Endothelial cell of umbilical vein (primary cell): ENCODE results near the gene ARHGEF11. TPM values are rescaled to one million over a fixed set of nuclear protein-coding genes. Genes with fewer than 3 reads are reported as not detected.

Experiments
- BruUV-seq: library from RNA; stranded (reverse); fragments of 400-500 nt; replicated peaks from 2 replicates; lab custom pipeline; 2021; lab: Mats Ljungman, UMichigan
- CTCF ChIA-PET: fragments of 300-600, 350-600 bp; sonication (Branson Sonifier 250); formaldehyde crosslinking; loops from one replicate; lab custom pipeline; 2021; ENCODE audit warnings: antibody characterized with exemption, inconsistent platforms; lab: Charles Lee
- POLR2A ChIA-PET: fragments of 300-600, 350-600 bp; sonication (Branson Sonifier 250); formaldehyde crosslinking; loops from one replicate; lab custom pipeline; 2021; ENCODE audit warnings: antibody characterized with exemption, inconsistent platforms; lab: Charles Lee
- DNase-seq: peaks from one replicate; pipeline ENCODE4 v3.0.0-alpha.2; 2011; ENCODE audit warnings: low read depth, low spot score
- FAIRE-seq: peaks from 2 replicates; lab custom pipeline; 2011; peaks lifted over from hg19 to GRCh38; lab: Jason Lieb, UNC
- H2AFZ ChIP-seq: 2 replicates; pipeline ENCODE4 v1.6.0; 2012; ENCODE audit warnings: low read depth, low read length, control low read depth, inconsistent platforms
- H3K27ac ChIP-seq: 2 replicates; pipeline ENCODE4 v1.5.1; 2011; ENCODE audit warnings: low read depth, mild to moderate bottlenecking, control low read depth, low read length, moderate library complexity; ENCODE audit not compliant: insufficient read depth
- H3K27me3 ChIP-seq, 2 experiments: 2 replicates each; pipeline versions ENCODE4 v1.6.0 to v1.6.1; 2011; ENCODE audit warnings: low read length in 2 of 2, mixed read lengths in 1 of 2; ENCODE audit not compliant: control insufficient read depth in 2 of 2, insufficient read depth in 2 of 2
- H3K36me3 ChIP-seq, 2 experiments: 2 replicates in 1 of 2; 3 replicates in 1 of 2; pipeline ENCODE4 v1.5.1; 2011; ENCODE audit warnings: low read length in 2 of 2, mild to moderate bottlenecking in 1 of 2, moderate library complexity in 1 of 2; ENCODE audit not compliant: control insufficient read depth in 2 of 2, insufficient read depth in 2 of 2; ENCODE audit errors: extremely low read depth in 1 of 2
- H3K4me1 ChIP-seq: 3 replicates; pipeline ENCODE4 v1.5.1; 2011; ENCODE audit warnings: mild to moderate bottlenecking, low read length; ENCODE audit not compliant: control insufficient read depth, insufficient read depth; ENCODE audit errors: extremely low read depth
- H3K4me2 ChIP-seq: 2 replicates; pipeline ENCODE4 v1.6.1; 2011; ENCODE audit warnings: low read length, control low read depth, mixed read lengths; ENCODE audit not compliant: insufficient read depth
- H3K4me3 ChIP-seq, 3 experiments: fragments of 200-600 bp in 1 of 3; sonication (generic), shearing (Covaris generic) in 1 of 3; replicated peaks in 1 of 3; 2 replicates each; pipeline ENCODE4 v1.5.1; 2011 to 2016; ENCODE audit warnings: control low read depth in 3 of 3, low read length in 3 of 3, mild to moderate bottlenecking in 2 of 3, inconsistent platforms in 1 of 3, low read depth in 1 of 3, moderate library complexity in 1 of 3; ENCODE audit not compliant: insufficient read depth in 1 of 3
- H3K79me2 ChIP-seq: 2 replicates; pipeline ENCODE4 v1.6.0; 2012; ENCODE audit warnings: low read length, inconsistent platforms; ENCODE audit not compliant: control insufficient read depth, insufficient read depth
- H3K9ac ChIP-seq: replicated peaks from 2 replicates; pipeline ENCODE3; 2011; ENCODE audit warnings: low read length, control low read depth; ENCODE audit not compliant: insufficient read depth; ENCODE audit errors: extremely low read depth
- H3K9me1 ChIP-seq: replicated peaks from 3 replicates; pipeline ENCODE4 v1.6.0; 2011; ENCODE audit warnings: mild to moderate bottlenecking, low read length; ENCODE audit not compliant: control insufficient read depth, insufficient read depth; ENCODE audit errors: extremely low read depth
- H3K9me3 ChIP-seq: replicated peaks from 2 replicates; pipeline ENCODE4 v1.5.1; 2012; ENCODE audit warnings: low read length, inconsistent platforms; ENCODE audit not compliant: control insufficient read depth, insufficient read depth
- H4K20me1 ChIP-seq: replicated peaks from 2 replicates; pipeline ENCODE3; 2011; ENCODE audit warnings: mild to moderate bottlenecking, low read length; ENCODE audit not compliant: control insufficient read depth, insufficient read depth; ENCODE audit errors: extremely low read depth
- EZH2 ChIP-seq: IDR thresholded peaks from 2 replicates; pipeline ENCODE4 v1.6.1; 2012; ENCODE audit warnings: borderline replicate concordance, low read depth, mild to moderate bottlenecking, moderate library complexity, low read length, inconsistent platforms; ENCODE audit not compliant: severe bottlenecking
- FOS ChIP-seq: IDR thresholded peaks from 2 replicates; pipeline ENCODE4 v1.6.1; 2011; ENCODE audit warnings: mild to moderate bottlenecking, low read length, moderate library complexity, borderline replicate concordance; ENCODE audit not compliant: insufficient read depth
- GATA2 ChIP-seq: IDR thresholded peaks from 2 replicates; pipeline ENCODE4 v1.7.0; 2011; ENCODE audit warnings: low read depth, mild to moderate bottlenecking, moderate library complexity, mixed read lengths, low read length; ENCODE audit not compliant: insufficient read length, insufficient read depth
- JUN ChIP-seq: IDR thresholded peaks from 2 replicates; pipeline ENCODE4 v1.6.1; 2011; ENCODE audit warnings: borderline replicate concordance, low read depth; ENCODE audit not compliant: insufficient read length, insufficient read depth
- MYC ChIP-seq: IDR thresholded peaks from one replicate; pipeline ENCODE4 v1.6.1; 2011; ENCODE audit warnings: mild to moderate bottlenecking, low read depth, low read length
- POLR2A ChIP-seq: IDR thresholded peaks from 2 replicates; pipeline ENCODE4 v1.6.1; 2012; ENCODE audit warnings: low read depth, mild to moderate bottlenecking, control low read depth, low read length
- POLR2AphosphoS5 ChIP-seq: IDR thresholded peaks from 2 replicates; pipeline ENCODE4 v1.6.1; 2012; ENCODE audit warnings: low read depth, mild to moderate bottlenecking, control low read depth, low read length, moderate library complexity; ENCODE audit not compliant: insufficient read depth
- dilution Hi-C: fragments of 300-500 bp; cut with MboI; formaldehyde crosslinking; loops from one replicate; pipeline ENCODE4 v1.15.0; 2019; ENCODE audit warnings: low sequenced_read_pairs; ENCODE audit not compliant: extremely low pct_ligation_motif_present
- intact Hi-C: fragments of 100-400 bp; cut with micrococcal nuclease; formaldehyde crosslinking; loops from one replicate; pipeline ENCODE4 v1.10.0; 2022
- polyA plus RNA-seq, 4 experiments: library from polyadenylated mRNA; depleted of rRNA in 3 of 4; stranded (reverse) in 3 of 4; unstranded in 1 of 4; fragments of >200 nt; gene quantifications; 2 replicates each; pipeline versions ENCODE4 v1.2.1 to v1.2.3, GENCODE V29; 2011 to 2012; ENCODE audit warnings: missing spikeins in 1 of 4
- total RNA-seq: library from RNA; stranded (reverse); gene quantifications from 2 replicates; pipeline ENCODE4 v1.2.3, GENCODE V29; 2021
- TF ChIP-seq, protein P1 (sequence below): IDR thresholded peaks from 2 replicates; pipeline ENCODE4 v1.6.1; 2011; ENCODE audit not compliant: insufficient read depth, insufficient read length
- TF ChIP-seq, protein P2 (sequence below), 2 donors: IDR thresholded peaks; 1 replicate in 1 of 2; 2 replicates in 1 of 2; pipeline ENCODE4 v1.5.1; 2011; ENCODE audit warnings: low read length in 2 of 2, mild to moderate bottlenecking in 2 of 2, moderate library complexity in 2 of 2, control low read depth in 1 of 2, inconsistent platforms in 1 of 2, low read depth in 1 of 2; ENCODE audit not compliant: insufficient read depth in 1 of 2; ENCODE audit errors: extremely low read depth in 1 of 2

ARHGEF11 gene
- total and polyA plus RNA-seq, 2 donors (not counting 3 experiments of a cell fraction or from before 2014, with no cell fraction given): 18.2 to 28.0 TPM

DNA sequence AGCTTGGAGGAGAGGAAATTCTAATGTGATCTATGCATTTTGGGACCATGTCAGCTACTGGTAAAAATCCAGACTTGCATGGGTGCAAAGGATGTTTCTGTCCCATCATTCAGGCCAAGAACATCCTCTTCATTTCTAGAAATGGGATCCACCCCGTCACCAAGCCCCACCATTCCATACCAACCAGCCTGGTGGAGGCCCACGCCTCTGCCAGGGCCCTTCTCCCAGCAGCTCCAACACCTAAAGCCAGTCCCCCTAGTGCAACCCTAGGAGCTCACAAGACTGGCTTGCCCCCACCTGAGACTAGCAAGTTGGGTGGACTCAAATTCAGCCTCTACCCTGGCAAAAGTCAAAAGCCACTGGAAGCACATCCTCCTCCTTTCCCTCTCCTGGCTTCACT is 1.9 kb downstream of the ARHGEF11 start:
- FAIRE-seq (no peak), DNase-seq (no peak)
- H3K9me1 ChIP-seq: no peaks in the 10 kb centered on the region
- H3K79me2 ChIP-seq: peaks cover 34% of the 10 kb centered on the region
- no peak overlapping the region for H2AFZ ChIP-seq
- ChIA-PET POLR2A (no interaction called here), CTCF (interaction anchor here (1.0 to 1.6 kb wide), 3 partner anchors 18 to 47 kb away, joined by 3 to 8 read pairs (median 7); no protein-coding TSS in a partner anchor)
- peaks cover 0 to 4% of the 10 kb centered on the region in 2 experiments for H3K27me3 ChIP-seq
- no peak overlapping the region for H3K9ac ChIP-seq
- H3K4me1 ChIP-seq: peaks cover 35% of the 10 kb centered on the region
- intact Hi-C loops: loop anchor here (5.0 kb wide), 1 partner anchor 41 kb away; no protein-coding TSS in a partner anchor
- dilution Hi-C loops: no loop called here
- peak overlapping the region; percentile 99 for H3K4me2 ChIP-seq
- peak overlapping the region in 2 of 3 experiments; percentile 59 to 86 for H3K4me3 ChIP-seq
- no peak for TF ChIP-seq FOS
- TF ChIP-seq JUN: no peak
- no peak for TF ChIP-seq GATA2
- TF ChIP-seq EZH2: no peak
- TF ChIP-seq, protein P1, sequence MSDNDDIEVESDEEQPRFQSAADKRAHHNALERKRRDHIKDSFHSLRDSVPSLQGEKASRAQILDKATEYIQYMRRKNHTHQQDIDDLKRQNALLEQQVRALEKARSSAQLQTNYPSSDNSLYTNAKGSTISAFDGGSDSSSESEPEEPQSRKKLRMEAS: no peak
- TF ChIP-seq MYC: no peak
- TF ChIP-seq, protein P2, sequence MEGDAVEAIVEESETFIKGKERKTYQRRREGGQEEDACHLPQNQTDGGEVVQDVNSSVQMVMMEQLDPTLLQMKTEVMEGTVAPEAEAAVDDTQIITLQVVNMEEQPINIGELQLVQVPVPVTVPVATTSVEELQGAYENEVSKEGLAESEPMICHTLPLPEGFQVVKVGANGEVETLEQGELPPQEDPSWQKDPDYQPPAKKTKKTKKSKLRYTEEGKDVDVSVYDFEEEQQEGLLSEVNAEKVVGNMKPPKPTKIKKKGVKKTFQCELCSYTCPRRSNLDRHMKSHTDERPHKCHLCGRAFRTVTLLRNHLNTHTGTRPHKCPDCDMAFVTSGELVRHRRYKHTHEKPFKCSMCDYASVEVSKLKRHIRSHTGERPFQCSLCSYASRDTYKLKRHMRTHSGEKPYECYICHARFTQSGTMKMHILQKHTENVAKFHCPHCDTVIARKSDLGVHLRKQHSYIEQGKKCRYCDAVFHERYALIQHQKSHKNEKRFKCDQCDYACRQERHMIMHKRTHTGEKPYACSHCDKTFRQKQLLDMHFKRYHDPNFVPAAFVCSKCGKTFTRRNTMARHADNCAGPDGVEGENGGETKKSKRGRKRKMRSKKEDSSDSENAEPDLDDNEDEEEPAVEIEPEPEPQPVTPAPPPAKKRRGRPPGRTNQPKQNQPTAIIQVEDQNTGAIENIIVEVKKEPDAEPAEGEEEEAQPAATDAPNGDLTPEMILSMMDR (IDR thresholded peaks at IDR 0.05; ENCODE audit: extremely low read depth in 1 of 2, insufficient read depth in 1 of 2, low read depth in 1 of 2, low read length in 2 of 2): no peak
- TF ChIP-seq POLR2AphosphoS5: no peak
- no peak for TF ChIP-seq POLR2A
- H3K9me3 ChIP-seq: no peaks in the 10 kb centered on the region
- no TSS peak for BruUV-seq
- no peaks in the 10 kb centered on the region for H3K36me3 ChIP-seq
- H4K20me1 ChIP-seq: no peaks in the 10 kb centered on the region
- no peak overlapping the region for H3K27ac ChIP-seq
